Liver (tissue), 3 donors: ENCODE data around the gene APBA1.

Experiments
- CTCF ChIP-seq: fragments of 150-350 bp; IDR thresholded peaks from 2 replicates; pipeline ENCODE4 v1.5.1; 2017; ENCODE audit warnings: improper control_type of control experiment, low read depth, low read length; ENCODE audit not compliant: missing input control
- MAX ChIP-seq: IDR thresholded peaks from 2 replicates; pipeline ENCODE4 v1.6.1; 2016; ENCODE audit warnings: antibody characterized with exemption
- RAD21 ChIP-seq, 2 donors: IDR thresholded peaks; 2 replicates each; pipeline ENCODE4 v1.6.1; 2016; ENCODE audit warnings: antibody characterized with exemption in 2 of 2, mild to moderate bottlenecking in 2 of 2
- YY1 ChIP-seq: IDR thresholded peaks from 2 replicates; pipeline ENCODE4 v1.6.1; 2016; ENCODE audit warnings: antibody characterized with exemption, mild to moderate bottlenecking
- donor health status: healthy.
- donor health status: healthy.

- TF ChIP-seq CTCF (no peak), MAX (no peak), YY1 (no peak), RAD21 (IDR thresholded peaks at IDR 0.05) (no peak)
Observed at GRCh38 chr9:69719983-69720382, 47.8 kb upstream of the APBA1 start.
